VCaP (cell line): Measurements from ENCODE around the gene KIAA1614.

ENCODE experiments used
- H3K27ac ChIP-seq: fragments of 450-650 bp; 2 replicates; pipeline ENCODE4 v1.5.1; 2017
- TF ChIP-seq, protein P1 (sequence below): fragments of 450-650 bp; conservative IDR thresholded peaks from 2 replicates; pipeline ENCODE4 v1.5.1; 2017; ENCODE audit warnings: mild to moderate bottlenecking, moderate library complexity

The KIAA1614 gene

DNA sequence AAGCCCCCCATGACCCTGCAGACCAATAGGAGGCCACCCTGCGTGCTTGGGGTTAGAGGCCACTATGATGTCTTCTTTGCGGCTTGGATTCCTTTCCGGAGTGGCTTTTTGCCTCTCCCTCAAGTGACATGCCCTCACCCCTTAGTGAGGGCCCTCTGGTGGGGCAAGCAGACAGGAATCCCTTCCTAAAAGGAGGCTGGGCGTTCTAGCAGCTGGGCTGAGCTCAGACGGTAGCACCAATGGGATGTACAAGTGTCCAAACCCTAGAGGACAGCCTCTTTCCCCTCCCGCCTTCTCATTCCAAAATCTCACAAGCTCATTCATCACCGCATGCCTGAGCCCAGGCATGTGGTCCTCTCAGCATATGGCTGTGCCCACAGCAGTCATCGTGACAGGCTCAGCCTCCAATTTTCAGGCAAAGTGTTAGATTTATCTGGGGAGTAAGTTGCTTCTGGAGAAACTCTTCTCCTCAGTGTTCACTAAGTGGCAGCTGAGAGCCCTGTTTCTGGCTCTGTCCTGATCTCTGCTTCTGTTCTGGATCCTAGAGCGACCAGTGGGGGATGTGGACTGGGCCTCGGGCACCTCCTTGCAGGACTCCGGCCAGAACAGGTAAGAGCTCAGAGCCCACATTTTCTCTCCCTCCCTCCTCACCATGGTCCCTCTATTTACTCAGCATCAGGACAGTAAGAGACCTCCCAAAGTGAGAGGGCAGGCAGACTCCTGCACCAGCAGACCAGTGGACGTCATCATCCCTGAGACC is 4.8 kb downstream of the KIAA1614 start:
- TF ChIP-seq, protein P1, sequence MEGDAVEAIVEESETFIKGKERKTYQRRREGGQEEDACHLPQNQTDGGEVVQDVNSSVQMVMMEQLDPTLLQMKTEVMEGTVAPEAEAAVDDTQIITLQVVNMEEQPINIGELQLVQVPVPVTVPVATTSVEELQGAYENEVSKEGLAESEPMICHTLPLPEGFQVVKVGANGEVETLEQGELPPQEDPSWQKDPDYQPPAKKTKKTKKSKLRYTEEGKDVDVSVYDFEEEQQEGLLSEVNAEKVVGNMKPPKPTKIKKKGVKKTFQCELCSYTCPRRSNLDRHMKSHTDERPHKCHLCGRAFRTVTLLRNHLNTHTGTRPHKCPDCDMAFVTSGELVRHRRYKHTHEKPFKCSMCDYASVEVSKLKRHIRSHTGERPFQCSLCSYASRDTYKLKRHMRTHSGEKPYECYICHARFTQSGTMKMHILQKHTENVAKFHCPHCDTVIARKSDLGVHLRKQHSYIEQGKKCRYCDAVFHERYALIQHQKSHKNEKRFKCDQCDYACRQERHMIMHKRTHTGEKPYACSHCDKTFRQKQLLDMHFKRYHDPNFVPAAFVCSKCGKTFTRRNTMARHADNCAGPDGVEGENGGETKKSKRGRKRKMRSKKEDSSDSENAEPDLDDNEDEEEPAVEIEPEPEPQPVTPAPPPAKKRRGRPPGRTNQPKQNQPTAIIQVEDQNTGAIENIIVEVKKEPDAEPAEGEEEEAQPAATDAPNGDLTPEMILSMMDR = no peak
- no peak overlapping the region for H3K27ac ChIP-seq

DNA sequence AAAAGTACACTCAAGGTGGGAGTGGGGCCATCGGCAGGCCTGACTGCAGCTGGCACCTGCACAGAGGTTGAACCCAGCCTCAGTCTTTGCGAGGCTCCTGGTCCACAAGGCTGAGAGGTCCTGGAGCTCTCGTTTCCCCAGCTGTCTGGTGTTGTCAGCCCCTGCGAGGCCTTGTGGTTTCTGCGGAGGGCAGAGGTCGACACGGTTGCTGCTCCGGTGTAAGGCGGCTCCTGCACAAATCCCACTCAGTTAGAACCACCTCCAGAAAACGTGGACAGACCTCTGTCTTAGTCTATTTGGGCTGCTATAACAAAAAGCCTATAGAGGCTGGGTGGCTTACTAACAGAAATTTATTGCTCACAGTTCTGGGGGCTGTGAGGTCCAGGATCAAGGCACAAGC is 5.8 kb downstream of the KIAA1614 start:
- TF ChIP-seq, protein P1 = no peak
- H3K27ac ChIP-seq = no peak overlapping the region

GRCh38 chr1:180919183-180919700 is 6.5 kb downstream of the KIAA1614 start:
- no peak overlapping the region for H3K27ac ChIP-seq
- TF ChIP-seq, protein P1 = no peak

DNA sequence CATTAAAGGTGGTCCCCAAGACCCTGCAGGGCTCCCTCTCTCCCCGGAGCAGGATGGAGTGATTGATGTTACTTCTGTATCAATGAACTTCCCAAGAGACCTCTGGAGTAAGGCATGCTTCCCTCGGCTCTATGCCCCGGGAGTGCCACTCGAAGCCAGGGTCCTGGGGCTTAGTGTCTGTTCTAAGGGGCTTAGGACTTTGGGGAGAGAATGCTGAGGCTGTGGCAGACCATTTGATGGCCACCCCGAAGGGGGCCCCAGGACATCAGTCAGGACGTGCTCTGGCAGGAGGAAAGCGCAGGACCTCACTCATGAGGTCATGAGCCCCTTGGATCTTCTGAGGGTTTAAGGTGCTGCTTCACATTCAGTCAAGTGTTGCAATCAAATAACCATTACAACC is 7.5 kb downstream of the KIAA1614 start:
- TF ChIP-seq, protein P1 = no peak

GRCh38 chr1:180920702-180921101 is 8.0 kb downstream of the KIAA1614 start:
- TF ChIP-seq, protein P1 = no peak
- H3K27ac ChIP-seq = no peak overlapping the region

More for the DNA sequence above, 7.5 kb downstream of the KIAA1614 start:
- H3K27ac ChIP-seq = no peak overlapping the region

DNA sequence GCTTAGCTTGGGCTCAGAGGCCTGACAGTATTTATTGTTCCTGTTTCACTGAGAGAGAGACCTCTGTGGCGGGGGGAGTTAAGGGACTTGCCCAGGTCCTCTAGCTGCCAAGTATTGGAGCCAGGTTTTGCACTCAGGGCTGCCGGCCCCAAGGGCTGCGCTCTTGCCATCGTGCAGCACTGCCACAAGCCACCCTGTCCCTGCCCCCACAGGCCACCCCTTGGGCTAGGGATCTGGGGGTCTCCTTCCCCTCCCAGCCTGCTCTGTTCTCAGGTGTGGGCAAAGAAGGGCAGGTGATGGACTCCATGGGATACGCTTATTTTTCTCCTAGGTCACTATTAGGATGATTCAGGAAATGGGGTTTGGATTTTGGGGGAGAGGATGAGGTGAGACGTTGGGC is 8.7 kb downstream of the KIAA1614 start:
- TF ChIP-seq, protein P1 = no peak
- H3K27ac ChIP-seq = no peak overlapping the region

GRCh38 chr1:180921891-180922630 is 9.4 kb downstream of the KIAA1614 start:
- TF ChIP-seq, protein P1 = no peak
- no peak overlapping the region for H3K27ac ChIP-seq
